ENCODE results near the gene PTPRN2. TPM values are rescaled to one million over a fixed set of nuclear protein-coding genes. Genes with fewer than 3 reads are reported as not detected.

The PTPRN2 gene
- total RNA-seq, 4 donors from 2014 or later, result 6.6 to 10.7 (median 8.2) TPM

GRCh38 chr7:157537056-157537455, 1050.6 kb downstream of the PTPRN2 start:
- H3K27me3 ChIP-seq, result no peaks in the 10 kb centered on the region
- no peak overlapping the region for H3K4me3 ChIP-seq
- H3K27ac ChIP-seq, result no peak overlapping the region
- TF ChIP-seq CTCF (IDR thresholded peaks at IDR 0.05) (no peak), EP300 (IDR thresholded peaks at IDR 0.05) (no peak), POLR2A (IDR thresholded peaks at IDR 0.05) (no peak)
- peaks cover 0 to 20% (median 0%) of the 10 kb centered on the region in 4 donors for H3K9me3 ChIP-seq
- peaks cover 0 to 4% (median 0%) of the 10 kb centered on the region in 3 donors for H3K36me3 ChIP-seq
- DNase-seq (ENCODE audit: low spot score in 2 of 2), result no peak
- 86 to 87% methylated on average over 5 of the region's 5 CpGs for WGBS, 2 donors
- H3K4me1 ChIP-seq, result no peaks in the 10 kb centered on the region

DNA sequence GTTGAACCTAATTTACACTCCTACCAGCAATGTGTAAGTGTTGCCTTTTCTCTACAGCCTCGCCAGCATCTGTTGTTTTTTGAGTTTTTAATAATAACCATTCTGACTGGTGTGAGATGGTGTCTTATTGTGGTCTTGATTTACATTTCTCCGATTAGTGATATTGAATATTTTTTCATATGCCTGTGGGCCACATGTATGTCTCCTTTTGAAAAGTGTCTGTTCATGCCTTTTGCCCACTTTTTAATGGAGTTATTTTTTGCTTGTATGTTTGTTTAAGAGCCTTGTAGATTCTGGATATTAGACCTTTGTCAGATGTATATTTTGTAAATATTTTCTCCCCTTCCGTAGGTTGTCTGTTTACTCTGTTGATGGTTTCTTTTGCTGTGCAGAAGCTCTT, 1055.6 kb downstream of the PTPRN2 start:
- TF ChIP-seq CTCF (IDR thresholded peaks at IDR 0.05) (no peak), POLR2A (IDR thresholded peaks at IDR 0.05) (no peak), EP300 (IDR thresholded peaks at IDR 0.05) (no peak)
- H3K4me3 ChIP-seq, result no peak overlapping the region
- H3K9me3 ChIP-seq, result peaks cover 0 to 61% (median 2%) of the 10 kb centered on the region in 4 donors
- no peaks in the 10 kb centered on the region for H3K27me3 ChIP-seq
- no peak overlapping the region for H3K27ac ChIP-seq
- 96 to 97% methylated on average over 3 of the region's 3 CpGs for WGBS, 2 donors
- no peaks in the 10 kb centered on the region for H3K4me1 ChIP-seq
- no peak for DNase-seq (ENCODE audit: low spot score in 2 of 2)
- no peaks in the 10 kb centered on the region for H3K36me3 ChIP-seq

DNA sequence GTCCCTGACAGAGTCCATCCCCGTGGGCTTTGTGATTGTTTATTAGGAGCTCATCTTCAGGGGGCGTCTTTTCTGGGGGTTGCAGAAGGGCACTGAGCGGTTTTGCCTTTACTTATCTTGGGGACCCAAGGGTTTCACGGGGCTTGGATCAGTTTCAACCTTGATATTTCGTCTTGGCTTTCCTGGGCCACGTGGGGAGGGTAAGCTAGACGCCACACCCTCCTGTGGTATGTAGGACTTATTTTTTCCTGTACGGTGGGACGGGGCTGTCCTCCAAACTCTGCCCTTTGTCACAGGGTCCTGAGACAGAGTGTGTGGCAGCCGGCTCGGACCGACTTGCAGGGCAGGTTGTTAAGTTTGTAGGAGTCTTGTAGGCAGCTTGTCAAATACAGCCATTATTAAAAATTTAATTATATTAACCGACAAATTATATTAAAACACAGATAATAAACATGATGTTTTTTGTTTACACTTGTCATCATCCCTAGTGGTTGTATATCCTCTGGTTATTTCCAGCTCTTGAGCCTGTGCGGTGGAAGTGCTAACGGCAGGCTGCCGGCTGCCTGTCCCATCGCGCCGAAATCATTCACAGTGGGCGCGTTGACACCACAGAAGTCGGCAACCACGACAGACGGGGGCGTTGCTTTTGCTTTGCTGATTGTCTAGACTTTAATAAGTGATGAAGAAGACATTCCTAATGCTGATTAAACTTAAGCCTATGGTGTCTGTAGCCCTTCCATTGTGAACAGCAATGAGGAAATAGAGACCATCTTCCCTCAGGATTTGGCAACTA, 1057.7 kb downstream of the PTPRN2 start:
- H3K27ac ChIP-seq, result no peak overlapping the region
- no peak overlapping the region for H3K4me3 ChIP-seq
- WGBS, 2 donors, result 77 to 78% methylated on average over 25 of the region's 25 CpGs
- no peaks in the 10 kb centered on the region for H3K36me3 ChIP-seq
- TF ChIP-seq EP300 (IDR thresholded peaks at IDR 0.05), result no peak
- no peak for TF ChIP-seq POLR2A (IDR thresholded peaks at IDR 0.05)
- TF ChIP-seq CTCF (IDR thresholded peaks at IDR 0.05), result no peak
- H3K4me1 ChIP-seq, result no peaks in the 10 kb centered on the region
- DNase-seq (ENCODE audit: low spot score in 2 of 2), result no peak
- H3K9me3 ChIP-seq, result peaks cover 0 to 63% (median 2%) of the 10 kb centered on the region in 4 donors
- H3K27me3 ChIP-seq, result no peaks in the 10 kb centered on the region

GRCh38 chr7:157528785-157529341, 1058.8 kb downstream of the PTPRN2 start:
- peak in 1 of 2 donors; percentile 3 for DNase-seq (ENCODE audit: low spot score in 2 of 2)
- Histone ChIP-seq H3K4me3 (no peak overlapping the region), H3K9me3 (peaks cover 0 to 62% (median 2%) of the 10 kb centered on the region in 4 donors), H3K36me3 (no peaks in the 10 kb centered on the region), H3K27me3 (no peaks in the 10 kb centered on the region), H3K27ac (no peak overlapping the region), H3K4me1 (no peaks in the 10 kb centered on the region)
- WGBS, 2 donors, result 62 to 67% methylated on average over 19 of the region's 19 CpGs
- no peak for TF ChIP-seq EP300 (IDR thresholded peaks at IDR 0.05)
- TF ChIP-seq POLR2A (IDR thresholded peaks at IDR 0.05), result no peak
- no peak for TF ChIP-seq CTCF (IDR thresholded peaks at IDR 0.05)

DNA sequence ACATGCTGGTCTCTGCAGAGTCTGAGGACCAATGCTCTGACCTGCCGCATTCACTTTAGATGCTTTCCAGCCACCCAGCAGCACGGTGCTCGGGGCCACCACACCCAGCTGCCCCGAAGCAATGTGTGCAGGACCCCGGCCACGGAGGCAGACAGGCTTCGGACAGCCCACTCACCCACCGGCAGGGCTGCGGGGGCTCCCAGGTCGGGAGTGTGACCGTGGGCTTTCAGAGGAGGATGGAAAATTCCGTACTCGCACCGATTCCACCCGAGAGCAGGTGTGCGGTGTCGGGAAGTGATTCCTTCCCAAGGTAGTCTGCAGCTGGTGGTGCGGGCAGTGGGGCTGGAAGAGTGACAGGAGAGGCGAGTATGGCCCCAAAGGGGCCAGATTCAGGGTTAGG, 1059.9 kb downstream of the PTPRN2 start:
- Histone ChIP-seq H3K4me1 (no peaks in the 10 kb centered on the region), H3K36me3 (no peaks in the 10 kb centered on the region), H3K27me3 (no peaks in the 10 kb centered on the region), H3K4me3 (no peak overlapping the region), H3K27ac (no peak overlapping the region), H3K9me3 (peaks cover 0 to 50% (median 2%) of the 10 kb centered on the region in 4 donors)
- 82 to 91% methylated on average over 13 to 19 of the region's 19 CpGs for WGBS, 2 donors
- no peak for DNase-seq (ENCODE audit: low spot score in 2 of 2)
- TF ChIP-seq CTCF (IDR thresholded peaks at IDR 0.05) (no peak), POLR2A (IDR thresholded peaks at IDR 0.05) (no peak), EP300 (IDR thresholded peaks at IDR 0.05) (no peak)
